Mammary epithelial cell (primary cell): Measurements from ENCODE around the gene GZF1.

ENCODE experiments used
- CTCF ChIP-seq, 2 donors: IDR thresholded peaks in 1 of 2; conservative IDR thresholded peaks in 1 of 2; 2 replicates each; pipeline ENCODE4 v1.5.1; 2011 to 2012; ENCODE audit warnings: inconsistent platforms in 2 of 2, low read length in 2 of 2, mild to moderate bottlenecking in 2 of 2, control low read depth in 1 of 2, low read depth in 1 of 2; ENCODE audit not compliant: insufficient read depth in 1 of 2; ENCODE audit errors: extremely low read depth in 1 of 2
- EZH2 ChIP-seq: IDR thresholded peaks from 2 replicates; pipeline ENCODE4 v1.6.1; 2012; ENCODE audit warnings: low read length, inconsistent platforms, borderline replicate concordance

DNA sequence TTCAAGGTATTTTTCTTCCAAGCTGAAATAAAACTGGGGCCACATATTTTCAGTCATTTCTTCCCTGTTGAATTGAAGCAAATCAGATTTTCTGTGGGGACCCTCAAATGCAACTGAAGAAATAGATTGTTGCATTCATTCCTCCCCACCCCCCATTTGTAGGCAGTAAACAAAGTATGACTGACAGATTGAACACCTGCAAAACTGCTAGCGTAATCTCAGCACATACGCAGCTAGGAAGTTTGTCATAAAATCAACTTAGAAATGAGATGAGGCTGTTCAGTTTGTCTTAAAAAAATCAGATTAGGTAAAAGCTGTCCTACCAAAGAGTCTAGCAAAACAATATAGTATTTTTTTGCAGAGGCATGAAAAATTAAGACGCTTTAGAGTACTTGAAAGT lies 8.9 kb downstream of the GZF1 start:
- TF ChIP-seq CTCF (conservative IDR thresholded peaks at IDR 0.05 in 1 of 2, IDR thresholded peaks at IDR 0.05 in 1 of 2; ENCODE audit: extremely low read depth in 1 of 2, insufficient read depth in 1 of 2, low read depth in 1 of 2, low read length in 2 of 2) (no peak), EZH2 (no peak)
